Loucy (cell line): Measurements from ENCODE around the gene MACROH2A1.

Experiments
- CTCF ChIP-seq: fragments of 200-600 bp; sonication (generic); conservative IDR thresholded peaks from 2 replicates; pipeline ENCODE4 v1.5.1; 2014; ENCODE audit warnings: mild to moderate bottlenecking, antibody characterized with exemption, low read length
- EZH2phosphoT487 ChIP-seq: fragments of 200-600 bp; IDR thresholded peaks from 2 replicates; pipeline ENCODE4 v1.6.1; 2018; ENCODE audit warnings: antibody characterized with exemption, mild to moderate bottlenecking, moderate library complexity, borderline replicate concordance

- no peak for TF ChIP-seq CTCF
- TF ChIP-seq EZH2phosphoT487 = no peak
These were observed 103.2 kb downstream of the MACROH2A1 start for GRCh38 chr5:135295852-135296251.
